Body of pancreas (tissue), 4 donors: Measurements from ENCODE around the gene LGALS1.

Source experiments
- POLR2A ChIP-seq, 3 donors: fragments of 450-650 bp; IDR thresholded peaks; one replicate each; pipeline ENCODE4 v1.6.1; 2016; ENCODE audit warnings: antibody characterized with exemption in 3 of 3, mild to moderate bottlenecking in 2 of 3
- TF ChIP-seq, protein P1 (sequence below), 7 experiments: fragments of 450-650 bp in 4 of 7; fragments of 200-600 bp in 3 of 7; sonication (generic) in 3 of 7; IDR thresholded peaks; one replicate each; pipeline ENCODE4 v1.5.1; 2016 to 2019; ENCODE audit warnings: antibody characterized with exemption in 7 of 7

GRCh38 chr22:37627121-37627520 is 48.3 kb upstream of the LGALS1 start:
- TF ChIP-seq, protein P1, sequence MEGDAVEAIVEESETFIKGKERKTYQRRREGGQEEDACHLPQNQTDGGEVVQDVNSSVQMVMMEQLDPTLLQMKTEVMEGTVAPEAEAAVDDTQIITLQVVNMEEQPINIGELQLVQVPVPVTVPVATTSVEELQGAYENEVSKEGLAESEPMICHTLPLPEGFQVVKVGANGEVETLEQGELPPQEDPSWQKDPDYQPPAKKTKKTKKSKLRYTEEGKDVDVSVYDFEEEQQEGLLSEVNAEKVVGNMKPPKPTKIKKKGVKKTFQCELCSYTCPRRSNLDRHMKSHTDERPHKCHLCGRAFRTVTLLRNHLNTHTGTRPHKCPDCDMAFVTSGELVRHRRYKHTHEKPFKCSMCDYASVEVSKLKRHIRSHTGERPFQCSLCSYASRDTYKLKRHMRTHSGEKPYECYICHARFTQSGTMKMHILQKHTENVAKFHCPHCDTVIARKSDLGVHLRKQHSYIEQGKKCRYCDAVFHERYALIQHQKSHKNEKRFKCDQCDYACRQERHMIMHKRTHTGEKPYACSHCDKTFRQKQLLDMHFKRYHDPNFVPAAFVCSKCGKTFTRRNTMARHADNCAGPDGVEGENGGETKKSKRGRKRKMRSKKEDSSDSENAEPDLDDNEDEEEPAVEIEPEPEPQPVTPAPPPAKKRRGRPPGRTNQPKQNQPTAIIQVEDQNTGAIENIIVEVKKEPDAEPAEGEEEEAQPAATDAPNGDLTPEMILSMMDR (IDR thresholded peaks at IDR 0.05): no peak
- TF ChIP-seq POLR2A (IDR thresholded peaks at IDR 0.05): no peak
